GM21515 (cell line): ENCODE data around the gene LILRA6.

ENCODE experiments used
- ATAC-seq: cut with Tn5 transposase; IDR thresholded peaks from one replicate; pipeline ENCODE4 v1.9.1; 2021; ENCODE audit not compliant: unreplicated experiment

Gene LILRA6

GRCh38 chr19:54188215-54188871 lies 54.2 kb downstream of the LILRA6 start:
- ATAC-seq, result no peak

- ATAC-seq, result no peak
These were observed 55.6 kb downstream of the LILRA6 start for GRCh38 chr19:54186934-54187381.
